ENCODE data around the gene UGT1A3.

DNA sequence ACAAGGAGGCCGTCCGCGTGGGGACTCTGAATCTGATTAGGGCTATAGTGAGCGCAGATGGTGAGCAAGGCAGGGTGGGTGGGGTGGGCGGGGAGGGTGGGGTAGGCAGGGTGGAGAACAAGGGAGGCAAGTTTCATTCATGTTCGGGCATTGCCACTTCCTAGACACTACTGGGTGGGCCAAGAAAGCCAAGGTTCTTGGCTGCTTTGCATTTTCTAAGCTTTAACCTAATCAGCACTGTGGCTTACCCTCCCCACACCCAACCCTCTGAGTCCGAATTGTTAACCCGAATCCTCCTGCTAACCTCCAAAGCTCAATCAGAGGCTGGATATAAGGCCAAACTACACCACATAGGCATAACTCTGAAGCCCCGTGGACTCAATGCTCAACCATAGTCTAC lies 67.4 kb downstream of the UGT1A3 start:
- TF ChIP-seq CTCF (IDR thresholded peaks at IDR 0.05) (no peak), POLR2AphosphoS5 (IDR thresholded peaks at IDR 0.05) (no peak), EP300 (IDR thresholded peaks at IDR 0.05) (no peak), POLR2A (IDR thresholded peaks at IDR 0.05) (no peak)
